Fibroblast of the aortic adventitia (primary cell): ENCODE results near the gene LASP1. TPM values are rescaled to one million over a fixed set of nuclear protein-coding genes. Genes with fewer than 3 reads are reported as not detected.

Experiments used
- DNase-seq: peaks from one replicate; pipeline ENCODE4 v3.0.0-alpha.2; 2010; ENCODE audit warnings: low read depth
- H3K4me3 ChIP-seq: 2 replicates; pipeline ENCODE4 v1.5.1; 2011; ENCODE audit warnings: low read depth, mild to moderate bottlenecking, control low read depth, low read length, moderate library complexity
- total RNA-seq: library from RNA; depleted of rRNA; stranded (reverse); fragments of >200 nt; gene quantifications from 2 replicates; pipeline ENCODE4 v1.2.3, GENCODE V29; 2012; ENCODE audit warnings: low replicate concordance
- TF ChIP-seq, protein P1 (sequence below): IDR thresholded peaks from 2 replicates; pipeline ENCODE4 v1.5.1; 2011; ENCODE audit warnings: mild to moderate bottlenecking, low read length, control low read depth, inconsistent platforms; ENCODE audit not compliant: insufficient read depth

Gene LASP1
- total RNA-seq, 1 donor, result 174 TPM

DNA sequence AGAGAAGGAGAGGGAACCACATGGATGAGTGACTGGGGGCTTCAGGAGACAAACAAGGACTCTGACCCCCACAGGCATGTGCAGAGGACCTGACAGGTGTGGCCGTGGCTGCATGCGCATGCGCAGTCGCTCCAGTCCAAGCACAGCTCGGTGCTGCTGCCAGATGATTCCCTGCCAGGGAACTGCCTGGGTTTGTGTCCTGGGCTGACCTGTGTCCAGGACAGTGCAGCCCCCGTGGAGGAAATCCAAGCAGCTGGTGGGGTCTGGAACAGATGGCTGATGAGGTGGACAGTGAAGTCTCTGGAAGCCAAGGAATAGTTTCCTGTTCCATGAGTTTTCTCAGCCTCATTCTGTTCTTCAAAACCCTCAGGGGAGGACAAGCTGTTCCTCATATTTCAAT, 27.3 kb downstream of the LASP1 start:
- peak; percentile 35 for DNase-seq
- TF ChIP-seq, protein P1, sequence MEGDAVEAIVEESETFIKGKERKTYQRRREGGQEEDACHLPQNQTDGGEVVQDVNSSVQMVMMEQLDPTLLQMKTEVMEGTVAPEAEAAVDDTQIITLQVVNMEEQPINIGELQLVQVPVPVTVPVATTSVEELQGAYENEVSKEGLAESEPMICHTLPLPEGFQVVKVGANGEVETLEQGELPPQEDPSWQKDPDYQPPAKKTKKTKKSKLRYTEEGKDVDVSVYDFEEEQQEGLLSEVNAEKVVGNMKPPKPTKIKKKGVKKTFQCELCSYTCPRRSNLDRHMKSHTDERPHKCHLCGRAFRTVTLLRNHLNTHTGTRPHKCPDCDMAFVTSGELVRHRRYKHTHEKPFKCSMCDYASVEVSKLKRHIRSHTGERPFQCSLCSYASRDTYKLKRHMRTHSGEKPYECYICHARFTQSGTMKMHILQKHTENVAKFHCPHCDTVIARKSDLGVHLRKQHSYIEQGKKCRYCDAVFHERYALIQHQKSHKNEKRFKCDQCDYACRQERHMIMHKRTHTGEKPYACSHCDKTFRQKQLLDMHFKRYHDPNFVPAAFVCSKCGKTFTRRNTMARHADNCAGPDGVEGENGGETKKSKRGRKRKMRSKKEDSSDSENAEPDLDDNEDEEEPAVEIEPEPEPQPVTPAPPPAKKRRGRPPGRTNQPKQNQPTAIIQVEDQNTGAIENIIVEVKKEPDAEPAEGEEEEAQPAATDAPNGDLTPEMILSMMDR, result no peak
- no peak overlapping the region for H3K4me3 ChIP-seq

DNA sequence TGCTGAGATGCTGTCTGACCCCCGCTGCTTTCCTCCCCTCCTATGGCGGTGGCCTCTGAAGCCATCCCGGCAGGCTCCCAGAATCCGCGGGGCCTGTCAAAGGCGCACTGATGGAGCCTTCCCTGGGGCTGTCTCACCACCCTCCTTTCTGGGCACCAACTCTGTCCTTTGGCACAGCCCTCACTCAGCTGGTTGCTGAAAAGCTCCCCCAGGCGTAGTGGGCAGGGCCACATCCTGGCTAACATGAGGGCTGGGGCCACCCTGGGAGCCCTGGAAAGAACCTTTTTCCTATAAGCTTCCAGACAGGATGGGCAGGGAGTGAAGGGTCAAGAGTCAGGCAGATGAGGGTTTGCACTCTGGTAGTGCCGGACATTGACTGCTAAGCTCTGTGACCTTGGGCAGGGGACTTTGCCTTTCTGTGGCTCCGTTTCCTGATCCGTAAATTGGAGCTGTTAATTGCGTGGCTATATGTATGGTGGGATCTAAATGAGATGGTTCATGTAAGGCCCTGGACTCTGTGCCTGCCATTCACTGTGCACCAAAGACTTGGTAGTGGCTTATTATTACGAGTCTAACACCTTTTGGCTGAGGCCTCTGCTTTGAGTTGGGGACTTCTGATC, 27.9 kb downstream of the LASP1 start:
- H3K4me3 ChIP-seq, result no peak overlapping the region
- no peak for DNase-seq
- TF ChIP-seq, protein P1, result no peak

- no peak overlapping the region for H3K4me3 ChIP-seq
- TF ChIP-seq, protein P1, result no peak
- DNase-seq, result no peak
Measured at GRCh38 chr17:38898291-38898679, 28.4 kb downstream of the LASP1 start.

DNA sequence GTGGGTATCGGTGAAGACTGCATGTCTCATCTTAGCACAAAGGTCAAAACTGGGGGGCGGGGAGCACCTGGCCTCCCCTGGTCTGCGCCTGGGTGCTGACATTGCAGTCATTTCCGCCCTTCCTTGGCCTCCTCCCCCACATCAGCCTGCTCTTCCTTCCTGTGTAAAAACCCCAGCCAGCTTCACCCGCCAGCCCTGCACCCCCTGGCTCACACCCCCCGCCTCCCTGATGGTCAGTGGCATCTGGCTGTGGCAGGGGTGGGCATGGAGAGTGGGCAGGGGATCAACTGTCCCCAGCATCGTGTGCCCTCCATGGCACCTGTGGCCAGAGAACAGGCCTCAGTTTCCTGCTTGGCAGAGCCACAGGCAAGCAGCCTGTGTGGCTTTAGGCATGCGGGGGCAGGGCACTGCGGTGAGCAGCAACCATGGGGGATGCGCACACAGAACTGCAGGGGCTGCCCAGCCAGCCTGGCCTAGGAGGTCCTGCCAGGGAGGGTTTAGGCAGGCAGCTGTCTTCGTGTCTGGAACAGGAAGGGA, 29.0 kb downstream of the LASP1 start:
- TF ChIP-seq, protein P1, result no peak
- H3K4me3 ChIP-seq, result no peak overlapping the region

GRCh38 chr17:38899421-38899820, 29.6 kb downstream of the LASP1 start:
- DNase-seq, result no peak
- TF ChIP-seq, protein P1, result no peak
- no peak overlapping the region for H3K4me3 ChIP-seq

More for the DNA sequence above, 29.0 kb downstream of the LASP1 start:
- no peak for DNase-seq

DNA sequence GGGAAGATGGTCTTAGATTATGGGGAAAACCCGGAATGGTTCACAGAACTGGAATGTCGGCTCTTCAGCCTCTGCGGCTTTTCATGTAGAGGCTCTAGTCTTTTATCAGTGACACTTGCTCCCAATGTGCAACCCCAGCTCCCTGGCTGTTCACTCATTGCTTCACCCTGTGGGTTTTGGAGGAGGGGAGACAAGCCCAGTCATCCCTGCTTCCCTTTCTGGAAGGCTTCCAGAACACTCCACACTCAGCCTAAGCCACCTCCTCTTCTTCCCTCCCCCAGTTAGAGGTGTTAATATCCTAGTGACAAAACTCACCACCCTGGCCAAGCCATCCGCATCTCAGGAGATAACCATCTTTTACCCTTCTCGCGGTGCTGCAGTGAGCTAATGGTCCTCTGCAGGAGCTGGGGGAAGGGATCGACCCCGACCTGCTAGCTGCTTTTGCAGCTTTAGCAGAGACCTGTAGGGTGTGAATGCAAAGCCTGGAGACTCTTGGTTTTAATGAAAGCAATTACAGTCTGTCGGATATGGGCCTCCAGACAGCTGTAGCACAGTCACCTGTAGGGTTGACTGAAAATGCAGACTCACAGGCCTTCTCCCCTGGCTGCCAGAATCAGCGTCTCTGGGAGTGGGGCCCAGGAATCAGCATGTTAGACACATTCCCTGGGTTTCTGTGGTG, 31.3 kb downstream of the LASP1 start:
- no peak overlapping the region for H3K4me3 ChIP-seq
- peak; percentile 98 for DNase-seq
- TF ChIP-seq, protein P1, result no peak
